NCI-H526 (cell line): ENCODE measurements around the gene ZFP36L2.

Experiments used
- DNase-seq, 2 experiments: peaks; one replicate each; lab custom pipeline; 2025; lab: John Stamatoyannopoulos, UW

The ZFP36L2 gene

DNA sequence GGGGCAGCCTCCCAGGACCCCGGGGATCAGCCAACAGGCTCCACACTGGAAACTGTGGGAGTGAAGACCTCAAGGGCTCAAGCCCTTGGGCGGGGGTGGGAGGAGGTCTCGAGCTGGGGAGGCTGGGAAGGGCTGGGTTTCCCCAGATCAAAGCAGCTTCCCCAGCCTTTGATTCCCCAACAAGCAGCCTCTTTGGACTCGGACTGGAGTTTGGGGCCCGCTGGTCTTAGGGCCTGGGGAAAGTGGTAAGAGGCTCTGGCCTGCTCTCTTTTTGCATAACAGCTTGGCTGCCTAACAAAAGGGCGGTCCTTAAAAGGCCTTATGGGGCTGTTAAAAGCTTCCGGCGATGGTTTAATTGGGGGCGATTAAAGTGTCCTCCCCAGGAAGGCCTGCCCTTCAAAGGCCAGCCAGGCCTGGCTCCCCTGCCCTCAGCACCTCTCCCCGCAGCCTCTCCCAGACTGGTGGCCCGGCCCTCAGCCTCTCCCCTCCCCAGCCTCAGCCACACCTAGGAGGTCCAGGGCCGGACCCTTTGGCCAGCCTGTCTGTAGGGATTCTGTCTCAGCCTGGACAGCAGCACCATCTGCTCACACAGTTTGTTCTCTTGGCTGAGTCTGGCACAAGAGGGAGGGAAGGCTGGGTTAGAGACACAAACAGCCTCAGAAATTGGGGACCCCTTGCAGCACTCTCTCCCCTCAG is 39.6 kb downstream of the ZFP36L2 start:
- DNase-seq: no peak

DNA sequence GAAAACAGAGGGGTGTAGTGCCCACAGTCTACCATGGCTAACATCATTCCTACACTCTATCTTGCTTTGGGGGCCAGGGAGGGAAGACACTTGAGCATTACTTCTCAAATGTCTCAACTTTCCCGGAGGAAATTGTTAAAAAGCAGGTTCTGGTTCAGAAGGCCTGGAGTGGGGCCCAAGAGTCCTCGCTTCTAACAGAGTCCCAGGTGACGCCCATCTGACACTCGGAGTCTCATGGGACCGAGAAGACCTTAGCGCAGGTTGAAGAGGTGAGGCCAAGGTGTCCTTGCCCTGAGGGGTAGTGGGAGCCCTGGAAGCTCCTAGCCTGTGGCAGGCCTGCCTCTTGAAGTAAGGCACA is 40.1 kb downstream of the ZFP36L2 start:
- DNase-seq: no peak

DNA sequence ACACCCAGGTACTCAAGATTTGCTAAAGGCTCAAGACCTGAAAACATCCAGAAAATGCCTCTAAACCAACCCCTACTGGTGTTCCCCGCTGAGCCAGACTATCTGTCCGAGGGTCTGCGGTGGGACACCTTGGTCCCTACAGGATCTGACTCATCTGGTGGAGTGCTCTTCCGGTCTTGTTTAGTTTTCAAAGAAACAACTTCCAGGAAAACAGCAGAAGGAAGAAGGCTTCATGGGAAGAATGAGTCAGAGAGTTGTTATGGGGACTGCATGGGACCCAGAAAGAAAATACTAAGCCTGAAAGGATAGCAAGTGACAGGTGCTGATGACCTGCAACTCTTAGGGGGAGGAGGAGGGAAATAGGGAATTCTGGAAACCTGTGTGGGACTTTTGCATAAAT is 41.3 kb downstream of the ZFP36L2 start:
- no peak for DNase-seq

DNA sequence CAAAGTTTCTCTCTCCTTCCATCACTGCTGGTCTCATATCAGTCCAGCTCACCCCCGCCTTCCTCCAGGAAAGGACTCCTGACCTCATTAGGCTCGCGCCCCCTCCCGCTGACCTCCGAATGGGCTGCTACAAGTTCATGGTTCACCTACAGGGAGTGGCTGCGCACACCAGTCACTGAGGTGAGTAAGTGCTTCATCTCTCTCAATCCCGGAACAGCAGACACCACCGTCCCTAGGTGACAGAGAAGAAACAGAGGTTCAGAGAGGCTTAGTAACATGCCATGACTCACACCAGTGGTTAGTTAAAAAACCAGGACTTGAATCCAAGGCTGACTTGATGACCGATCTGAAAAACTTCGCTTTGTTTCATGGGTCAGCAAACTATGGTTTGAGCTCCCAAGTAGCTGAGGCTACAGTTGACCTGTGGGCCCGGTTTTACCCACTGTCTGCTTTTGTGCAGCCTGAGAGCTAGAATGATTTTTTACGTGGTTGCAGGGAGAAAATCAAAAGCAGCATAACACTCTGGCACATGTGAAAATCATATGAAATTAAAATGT is 42.0 kb downstream of the ZFP36L2 start:
- DNase-seq: no peak

DNA sequence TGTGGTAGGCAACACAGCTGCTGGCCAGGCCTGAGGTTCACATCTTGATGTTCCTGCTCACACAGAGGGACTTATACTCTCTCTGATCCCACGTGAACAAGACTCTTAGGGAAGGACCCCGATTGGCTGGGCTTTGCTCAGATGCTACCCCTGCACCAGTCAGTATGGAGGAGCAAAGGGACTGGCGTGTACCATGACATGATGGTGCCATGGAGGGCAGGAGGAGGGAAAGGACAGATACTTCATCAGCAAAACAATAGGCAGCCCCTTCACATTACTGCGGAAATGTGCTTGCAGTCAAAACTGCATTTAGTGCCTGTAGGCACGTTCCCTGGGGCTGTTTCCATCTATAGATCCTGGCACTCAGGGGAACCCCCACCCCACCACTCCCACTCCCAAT is 42.7 kb downstream of the ZFP36L2 start:
- no peak for DNase-seq

DNA sequence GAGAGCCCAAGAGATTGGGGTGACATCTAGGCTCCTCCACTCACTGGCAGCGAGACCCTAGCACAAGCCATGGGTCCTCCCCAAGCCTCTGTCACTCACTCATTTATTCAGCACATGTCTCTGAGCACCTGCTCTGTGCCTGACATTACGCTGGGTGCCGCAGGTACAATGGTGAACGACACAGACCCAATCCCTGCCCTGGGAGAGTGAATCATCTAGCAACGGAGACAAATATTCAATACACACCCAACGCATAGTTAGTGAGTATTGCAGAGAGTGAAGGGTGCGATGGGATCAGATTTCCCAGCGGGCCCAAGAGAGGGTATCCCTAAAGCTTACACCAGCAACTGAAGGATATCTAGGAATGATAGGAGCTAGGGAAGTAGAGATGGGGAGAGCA is 45.5 kb downstream of the ZFP36L2 start:
- no peak for DNase-seq

DNA sequence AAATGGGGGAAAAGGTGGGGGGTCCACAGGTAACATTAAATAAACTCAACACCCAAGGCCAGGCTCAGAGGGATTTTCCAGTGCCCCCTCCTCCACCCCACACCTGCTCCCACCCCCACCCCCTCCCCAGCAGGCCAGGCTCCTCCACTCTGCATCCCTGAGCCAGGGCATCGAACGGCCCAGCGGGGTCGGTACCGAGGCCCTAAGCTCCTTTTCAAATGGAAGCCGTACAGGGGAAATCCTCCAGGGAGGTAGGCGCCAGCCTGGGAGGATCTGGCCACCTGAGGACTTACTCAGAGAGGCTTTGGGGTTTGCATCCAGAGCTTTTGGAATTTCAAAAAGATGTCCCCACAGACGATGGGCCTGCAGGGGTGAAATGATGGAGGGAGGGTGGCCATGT is 46.5 kb downstream of the ZFP36L2 start:
- DNase-seq: no peak

DNA sequence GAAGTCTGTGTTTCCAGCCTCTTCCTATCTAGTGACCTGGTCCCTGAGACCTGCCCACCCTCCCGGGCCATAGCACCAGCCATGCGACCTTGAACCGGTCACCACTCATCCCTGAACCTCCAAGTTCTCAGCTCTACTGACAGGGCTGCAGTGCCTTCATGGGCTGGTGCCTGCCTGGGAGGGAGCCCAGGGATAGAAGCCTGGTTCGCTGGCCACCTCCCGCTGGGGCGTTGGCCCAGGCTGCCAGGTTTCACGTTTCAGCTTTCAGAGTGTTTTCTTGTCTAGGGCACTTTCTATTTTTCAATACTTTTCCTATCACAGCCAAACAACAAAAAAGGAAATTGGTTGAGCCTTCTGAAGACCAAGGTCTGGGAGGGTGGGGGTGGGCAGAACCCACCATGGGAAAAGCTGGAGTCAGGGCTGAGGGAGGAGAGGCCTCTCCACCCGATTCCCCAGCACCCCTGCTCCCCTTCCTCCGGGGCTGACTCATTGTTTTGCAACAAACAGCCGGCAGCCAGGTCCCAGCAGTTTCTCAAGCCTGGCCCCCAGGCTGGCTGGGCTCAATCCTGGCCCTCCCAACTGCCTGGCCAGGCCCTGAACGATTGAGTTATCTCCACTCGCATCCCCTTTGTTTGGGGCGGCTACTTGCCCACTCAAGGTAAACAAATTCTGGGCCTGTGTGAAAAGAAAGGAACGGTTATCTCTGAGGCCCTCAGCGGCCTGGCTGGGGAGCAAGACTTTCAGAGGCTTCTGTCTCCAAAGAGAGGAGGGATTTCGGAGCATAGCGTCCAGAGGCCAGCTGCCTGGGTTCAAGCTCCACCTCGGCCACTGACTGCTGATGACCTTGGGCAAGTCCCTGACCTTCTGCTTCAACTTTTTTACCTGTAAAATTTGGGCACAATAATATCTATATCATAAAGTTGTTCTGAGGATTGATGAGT is 47.5 kb downstream of the ZFP36L2 start:
- DNase-seq: peak; percentile 43 to 69

DNA sequence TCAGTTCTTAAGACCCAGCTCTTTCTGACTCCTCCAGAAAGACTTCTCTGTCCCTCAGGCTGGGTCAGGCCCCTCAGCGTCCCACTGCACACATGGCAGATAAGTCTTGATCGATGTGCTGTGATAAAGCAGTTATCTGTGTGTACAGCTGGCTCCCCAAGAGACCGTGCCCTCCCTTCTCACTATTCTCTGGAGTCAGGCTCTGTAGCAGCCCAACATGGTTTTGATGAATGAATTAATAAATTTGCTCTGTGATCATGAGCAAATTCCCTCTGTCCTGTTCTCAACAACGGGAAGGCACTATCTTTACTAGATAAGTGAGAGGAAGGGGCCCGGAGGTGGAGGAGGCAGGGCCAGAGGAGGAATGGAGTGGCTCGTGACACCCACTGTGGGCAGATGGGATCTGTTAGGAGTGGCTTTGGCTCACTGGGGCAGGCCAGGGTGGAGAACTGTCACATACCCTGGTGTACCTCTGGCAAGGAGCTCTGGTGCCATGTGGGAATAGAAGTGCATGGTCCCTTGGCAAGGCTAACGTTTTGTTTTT is 48.3 kb downstream of the ZFP36L2 start:
- no peak for DNase-seq

DNA sequence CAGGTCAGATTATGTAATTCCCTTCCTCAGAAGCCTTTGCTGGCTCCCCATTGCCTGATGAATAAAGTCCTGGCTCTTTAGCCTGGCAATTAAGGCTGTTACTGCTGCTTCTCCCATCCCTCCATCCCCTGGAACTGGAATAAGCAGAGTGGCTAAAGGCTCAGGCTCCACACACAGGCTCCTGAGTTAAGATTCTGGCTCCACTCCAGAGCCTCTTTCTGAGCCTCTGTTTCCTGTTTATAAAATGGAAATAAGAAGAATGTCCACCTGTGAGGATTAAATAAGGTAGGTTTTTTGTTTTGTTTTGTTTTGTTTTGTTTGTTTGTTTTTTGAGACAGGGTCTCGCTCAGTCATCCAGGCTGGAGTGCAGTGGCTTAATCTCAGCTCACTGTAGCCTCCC is 50.0 kb downstream of the ZFP36L2 start:
- DNase-seq: no peak

DNA sequence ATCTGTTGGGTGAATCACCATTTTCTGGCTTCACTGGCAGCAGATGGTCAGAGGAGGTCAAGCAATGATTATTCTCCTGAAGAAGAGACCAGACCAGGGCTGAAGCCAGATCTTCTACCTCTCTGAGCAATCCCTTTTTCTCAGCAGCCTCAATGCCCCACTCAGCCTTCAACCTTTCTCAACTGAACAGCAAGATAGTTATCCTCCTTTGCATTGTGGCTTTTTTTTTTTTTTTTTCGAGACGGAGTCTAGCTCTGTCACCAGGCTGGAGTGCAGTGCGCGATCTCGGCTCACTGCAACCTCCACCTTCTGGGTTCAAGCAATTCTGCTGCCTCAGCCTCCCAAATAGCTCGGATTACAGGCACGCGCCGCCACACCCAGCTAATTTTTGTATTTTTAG is 50.5 kb downstream of the ZFP36L2 start:
- DNase-seq: no peak

DNA sequence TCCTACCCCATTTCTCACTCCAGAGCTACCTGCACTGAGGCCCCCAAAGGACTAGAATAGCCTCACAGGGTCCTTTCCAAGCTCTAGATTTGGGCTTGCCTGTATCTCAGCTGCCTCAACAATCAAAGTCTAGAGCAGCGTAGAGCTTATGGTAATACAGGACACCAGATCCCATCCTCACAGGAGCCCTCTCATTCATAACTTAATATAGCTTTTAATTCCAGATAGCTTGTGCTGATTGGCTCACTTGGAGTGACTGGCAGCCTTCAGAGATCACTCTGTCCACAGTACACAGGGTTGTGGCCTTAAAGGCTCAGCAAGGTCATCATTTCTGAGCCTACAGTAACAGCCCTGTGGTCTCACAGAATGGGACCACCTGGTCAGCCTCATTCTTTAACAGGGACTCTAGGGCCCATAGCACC is 51.4 kb downstream of the ZFP36L2 start:
- no peak for DNase-seq

DNA sequence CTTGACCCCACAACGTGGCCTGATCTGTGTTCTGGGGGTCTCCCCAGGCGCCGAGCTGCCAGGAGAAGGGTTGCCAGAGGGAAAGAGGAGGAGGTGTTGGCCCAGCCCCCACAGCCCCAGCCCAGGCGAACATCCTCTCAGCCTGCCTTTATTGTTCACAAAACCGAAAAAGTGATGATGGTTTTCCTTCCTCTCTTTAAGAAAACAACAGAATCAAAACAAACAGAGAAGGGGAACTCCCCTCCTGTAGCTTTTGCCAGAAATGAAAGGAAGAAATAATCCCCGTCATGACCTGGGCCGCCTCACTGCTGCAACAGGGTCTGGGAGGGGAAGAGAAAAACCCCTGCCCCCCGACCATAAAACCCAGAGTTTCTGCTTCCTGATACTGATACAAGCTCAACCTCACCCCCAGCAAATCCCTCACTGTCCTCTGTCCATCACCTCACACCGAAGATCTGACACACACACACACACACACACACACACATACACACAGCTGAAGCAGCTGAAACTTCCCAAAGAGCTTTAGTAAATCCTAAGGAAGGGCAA is 52.0 kb downstream of the ZFP36L2 start:
- DNase-seq: no peak
